HG03196 (cell line): Measurements from ENCODE around the gene KHSRP.
"Not testable (repeated sequence)": the region's sequence is repeated elsewhere in the genome, so short reads cannot be mapped to it uniquely, and the experiment has no call there.

Experiments used
- ATAC-seq: cut with Tn5 transposase; IDR thresholded peaks from one replicate; pipeline ENCODE4 v1.9.1; 2021; ENCODE audit not compliant: unreplicated experiment

KHSRP gene

DNA sequence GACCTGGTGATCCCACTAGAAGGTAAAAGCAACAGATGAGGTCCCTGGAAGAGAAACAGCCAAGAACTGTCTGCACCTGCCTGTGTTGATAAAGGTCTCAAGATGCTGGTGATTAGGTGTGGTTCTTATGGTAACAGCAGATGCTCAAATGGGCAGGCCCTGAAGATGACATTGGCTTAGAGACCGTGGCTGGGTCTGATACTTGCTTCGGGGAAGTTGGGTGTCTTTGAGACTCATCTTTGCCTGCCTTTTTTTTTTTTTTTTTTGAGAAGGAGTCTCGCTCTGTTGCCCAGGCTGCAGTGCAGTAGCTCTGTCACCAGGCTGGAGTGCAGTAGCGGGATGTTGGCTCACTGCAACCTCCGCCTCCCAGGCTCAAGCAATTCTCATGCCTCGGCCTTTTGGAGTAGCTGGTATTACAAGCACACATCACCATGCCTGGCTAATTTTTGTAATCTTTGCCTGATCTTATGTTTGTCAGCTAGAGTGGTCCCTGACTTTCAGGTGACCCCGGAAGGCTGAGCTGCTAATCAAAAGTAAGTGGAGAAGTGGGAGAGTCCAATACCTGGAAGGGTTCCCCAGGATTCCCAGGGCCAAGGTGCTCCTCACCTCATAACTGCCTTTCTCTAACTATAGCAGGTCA lies 27.1 kb upstream of the KHSRP start:
- no peak for ATAC-seq

DNA sequence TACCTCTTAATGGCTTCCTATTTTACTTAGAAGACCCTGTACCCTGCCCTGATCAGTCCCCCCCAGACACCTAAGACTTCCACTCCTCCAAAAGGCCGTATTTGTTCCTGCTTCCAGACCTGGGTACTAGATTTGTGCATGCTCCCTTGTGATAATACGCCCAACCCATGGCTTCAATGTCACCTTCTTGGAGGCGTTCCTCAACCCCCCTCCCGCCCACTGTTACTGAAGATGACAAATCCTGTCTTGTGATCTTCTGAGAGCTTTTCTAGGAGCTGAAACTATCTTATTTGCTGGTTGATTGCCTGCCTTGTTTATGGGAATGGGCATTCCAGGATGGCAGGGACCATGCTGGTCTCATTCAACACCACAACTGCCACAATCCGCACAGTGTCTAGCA lies 25.6 kb upstream of the KHSRP start:
- ATAC-seq: no peak

DNA sequence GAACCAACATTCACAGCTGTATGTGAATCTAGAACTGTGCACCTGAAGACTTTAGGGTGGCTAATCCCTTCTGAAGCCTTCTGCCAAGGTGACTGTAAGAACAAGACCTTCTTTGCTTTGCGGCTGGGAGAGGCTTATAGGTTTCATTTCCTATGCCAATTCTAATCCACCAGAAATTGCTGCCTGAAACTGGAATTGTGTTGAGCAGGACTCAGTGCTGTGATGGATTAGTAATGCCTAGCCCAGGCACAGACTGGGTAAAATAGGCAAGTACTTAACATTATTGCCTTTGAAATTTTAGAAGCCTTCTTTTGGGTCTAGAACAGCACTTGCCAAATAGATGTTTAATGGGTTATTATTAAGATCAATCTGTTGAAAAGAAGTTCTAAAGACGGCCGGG lies 23.4 kb upstream of the KHSRP start:
- no peak for ATAC-seq

DNA sequence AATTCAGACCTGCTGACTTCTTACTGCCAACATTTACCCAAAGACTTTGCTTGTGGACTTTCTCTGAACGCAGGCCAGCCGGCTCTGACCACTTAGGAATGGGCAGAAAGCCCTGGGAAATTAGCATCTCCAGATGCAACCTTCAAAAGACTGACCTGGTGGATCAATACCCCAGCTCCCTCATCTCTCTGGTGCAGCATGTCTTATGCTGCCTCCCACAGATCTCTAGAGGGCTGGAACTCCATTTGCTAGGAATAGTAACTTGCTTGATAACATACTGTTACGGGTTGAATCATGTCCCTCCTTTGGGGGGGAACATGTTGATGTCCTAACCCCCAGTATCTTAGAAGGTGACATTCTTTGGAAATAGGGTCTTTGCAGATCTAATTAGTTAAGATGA lies 21.8 kb upstream of the KHSRP start:
- ATAC-seq: no peak

DNA sequence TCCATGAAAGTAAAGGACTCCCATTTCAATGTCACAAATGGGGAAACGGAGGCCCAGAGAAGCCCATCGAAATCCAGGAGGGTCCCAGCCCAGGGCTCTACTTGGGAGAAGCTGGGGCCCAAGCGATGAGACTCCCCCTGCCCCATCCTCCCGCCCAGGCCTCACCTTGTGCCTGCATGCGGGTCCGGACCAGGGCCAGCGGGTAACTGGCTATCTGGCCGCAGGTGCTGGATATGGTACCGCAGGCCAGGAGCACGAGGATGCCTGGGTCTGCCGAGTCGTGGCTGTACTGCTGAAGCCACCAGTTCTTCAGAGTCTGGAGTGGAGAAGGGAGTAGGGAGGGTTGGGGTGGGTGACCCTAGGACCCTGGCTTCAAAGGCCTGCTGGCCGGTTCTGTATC lies 19.4 kb upstream of the KHSRP start:
- no peak for ATAC-seq

DNA sequence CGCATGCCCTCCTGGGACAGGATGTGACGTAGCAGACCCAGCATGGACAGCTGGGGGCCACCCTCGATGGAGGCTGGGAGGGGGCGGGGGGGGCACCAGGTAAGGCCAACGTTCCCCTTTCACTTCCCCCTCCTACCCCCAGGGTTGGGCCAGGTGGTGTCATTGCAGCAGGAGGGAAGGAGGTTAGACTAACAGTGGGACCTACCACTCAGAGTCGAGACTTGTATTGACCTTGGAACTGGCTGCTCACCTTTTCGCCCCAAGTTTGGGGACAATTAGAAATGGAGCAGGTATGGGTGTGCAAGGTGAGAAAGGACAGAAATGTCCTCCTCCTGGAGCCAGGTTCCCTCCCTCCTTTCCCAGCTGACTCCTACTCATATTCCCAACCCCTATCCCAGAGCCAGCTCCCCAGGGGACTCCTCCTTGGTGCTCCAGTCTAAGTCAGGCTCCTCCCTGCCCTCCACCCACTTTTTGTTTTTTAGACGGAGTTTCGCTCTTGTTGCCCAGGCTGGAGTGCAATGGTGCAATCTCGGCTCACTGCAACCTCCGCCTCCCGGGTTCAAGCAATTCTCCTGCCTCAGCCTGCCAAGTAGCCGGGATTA lies 17.6 kb upstream of the KHSRP start:
- ATAC-seq: no peak

DNA sequence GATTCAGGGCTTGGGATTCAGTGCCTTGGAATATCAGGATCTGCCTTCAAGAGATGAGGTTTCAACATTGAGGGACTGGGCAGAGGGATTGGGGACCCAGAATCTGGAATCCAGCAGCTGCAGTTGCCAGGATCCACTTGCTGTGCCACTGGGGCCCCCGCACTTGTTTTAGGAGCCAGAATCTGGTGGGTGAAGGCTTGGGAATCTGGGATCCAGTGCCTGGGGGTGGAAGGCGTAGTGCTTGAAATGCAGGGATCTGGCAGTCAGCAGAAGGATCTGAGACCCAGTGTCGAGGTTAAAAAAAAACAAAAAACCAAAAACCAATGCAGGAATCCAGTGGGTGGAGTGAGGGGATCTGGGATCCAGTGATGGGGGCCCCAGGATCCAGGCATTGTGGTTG lies 16.3 kb upstream of the KHSRP start:
- no peak for ATAC-seq

DNA sequence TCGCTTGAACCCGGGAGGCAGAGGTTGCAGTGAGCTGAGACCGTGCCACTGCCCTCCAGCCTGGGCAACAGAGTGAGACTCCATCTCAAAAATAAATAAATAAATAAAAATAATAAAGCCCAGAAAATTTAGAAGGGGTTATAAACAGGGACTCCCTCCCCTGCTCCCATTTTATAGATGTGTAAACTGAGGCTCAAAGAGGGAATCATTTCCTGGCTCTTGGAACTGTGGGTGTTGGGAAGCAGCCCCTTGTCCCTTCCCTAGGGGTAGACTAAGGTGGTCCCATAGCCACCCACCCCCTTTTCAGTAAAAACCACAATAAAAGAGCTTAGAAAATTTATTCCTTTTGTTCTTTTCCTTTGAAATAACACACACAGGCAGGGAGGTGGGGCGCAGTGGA lies 15.1 kb upstream of the KHSRP start:
- no peak for ATAC-seq

DNA sequence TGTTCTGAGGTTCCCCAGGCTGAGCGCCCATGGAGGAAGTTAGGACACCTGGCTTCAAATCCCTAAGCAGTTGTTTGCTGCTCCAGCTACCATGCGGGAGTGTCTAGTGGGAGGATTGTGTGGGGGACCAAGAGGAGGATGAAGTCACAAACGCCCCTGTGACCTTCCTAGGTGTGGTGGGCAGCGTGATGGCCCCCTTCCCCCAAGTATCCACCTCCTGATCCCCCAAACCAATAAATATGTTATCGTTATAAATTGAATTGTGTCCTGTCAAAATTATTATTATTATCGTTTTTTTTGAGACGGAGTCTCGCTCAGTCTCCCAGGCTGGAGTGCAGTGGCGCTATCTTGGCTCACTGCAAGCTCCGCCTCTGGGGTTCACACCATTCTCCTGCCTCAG lies 9.1 kb upstream of the KHSRP start, which contains the start of gene SLC25A41:
Gene SLC25A41 (minus strand): TSS at position 101 of the 400 bp plus-strand sequence. CDS start 70 bp downstream, at position 31.
- no peak for ATAC-seq

DNA sequence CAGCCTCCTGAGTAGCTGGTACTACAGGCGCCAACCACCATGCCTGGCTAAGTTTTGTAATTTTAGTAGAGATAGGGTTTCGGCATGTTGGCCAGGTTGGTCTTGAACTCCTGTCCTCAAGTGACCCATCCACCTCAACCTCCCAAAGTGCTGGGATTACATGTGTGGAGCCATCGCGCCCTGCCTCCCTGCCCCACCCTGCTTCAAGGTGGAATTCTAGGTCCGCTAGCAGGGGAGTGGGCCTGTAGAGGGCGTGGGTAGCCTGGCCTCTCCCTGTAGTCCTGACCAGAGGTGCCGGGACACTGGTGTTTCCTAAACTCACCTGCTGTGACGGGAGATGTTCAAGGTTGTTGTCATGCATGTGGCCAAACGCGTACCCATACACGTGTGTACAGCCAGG lies 8.6 kb upstream of the KHSRP start:
- ATAC-seq: no peak

DNA sequence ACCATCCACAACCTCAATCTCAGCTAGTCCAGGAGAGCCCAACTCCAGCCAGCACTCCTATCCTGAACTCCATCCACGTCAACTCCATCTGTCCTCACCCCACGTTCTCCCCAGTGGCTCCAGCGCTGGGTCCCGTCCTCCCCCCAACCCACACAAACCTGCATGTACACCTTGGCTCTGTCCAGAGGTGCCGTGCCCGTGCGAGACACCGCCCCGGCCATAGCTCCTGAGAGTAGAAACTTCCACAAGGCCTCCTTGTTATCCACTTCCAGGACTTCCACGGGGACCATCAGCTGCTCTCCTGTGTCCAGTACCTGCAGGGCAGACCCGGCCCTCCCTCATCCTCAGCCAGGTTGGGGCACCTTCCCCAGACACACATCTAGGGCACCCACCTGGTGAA lies 7.3 kb upstream of the KHSRP start:
- ATAC-seq: no peak

DNA sequence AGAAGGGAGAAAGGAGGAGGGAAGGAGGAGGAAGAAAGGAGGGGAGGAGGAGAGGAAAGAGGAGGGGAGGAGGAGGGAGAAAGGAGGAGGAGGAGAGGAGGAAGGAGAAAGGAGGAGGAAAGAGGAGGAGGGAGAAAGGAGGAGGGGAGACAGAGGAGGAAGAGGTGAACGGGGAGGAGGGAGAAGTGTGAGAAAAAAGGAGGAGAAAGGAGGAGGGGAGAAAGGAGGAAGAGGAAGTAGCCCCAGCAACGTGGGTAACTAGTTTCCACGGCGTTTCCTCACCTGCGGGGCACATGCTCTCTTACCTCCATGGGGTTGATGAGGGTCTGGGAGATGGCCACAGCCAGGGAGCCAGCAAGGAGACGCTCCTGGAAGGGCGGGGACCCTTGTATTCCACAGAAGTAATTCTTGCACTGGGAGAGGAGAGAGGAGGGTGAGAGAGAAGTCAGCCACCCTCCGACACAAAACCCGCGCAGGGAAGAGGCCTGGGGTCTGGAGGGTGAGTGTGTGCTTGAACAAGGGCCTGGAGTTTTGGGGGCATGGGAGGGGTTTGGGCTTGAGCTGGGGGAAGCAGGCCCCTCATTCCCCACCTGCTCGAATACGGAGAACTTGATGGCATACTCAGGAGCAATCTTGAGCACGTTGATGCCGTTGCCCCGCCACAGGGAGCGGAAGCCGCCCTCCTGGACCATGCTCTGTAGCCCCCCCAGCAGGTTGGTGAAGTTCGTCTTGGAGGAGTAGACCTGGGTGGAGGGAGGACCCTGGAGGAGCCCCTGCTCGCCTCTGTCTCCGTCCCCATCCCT lies 5.0 kb upstream of the KHSRP start:
- no peak for ATAC-seq

DNA sequence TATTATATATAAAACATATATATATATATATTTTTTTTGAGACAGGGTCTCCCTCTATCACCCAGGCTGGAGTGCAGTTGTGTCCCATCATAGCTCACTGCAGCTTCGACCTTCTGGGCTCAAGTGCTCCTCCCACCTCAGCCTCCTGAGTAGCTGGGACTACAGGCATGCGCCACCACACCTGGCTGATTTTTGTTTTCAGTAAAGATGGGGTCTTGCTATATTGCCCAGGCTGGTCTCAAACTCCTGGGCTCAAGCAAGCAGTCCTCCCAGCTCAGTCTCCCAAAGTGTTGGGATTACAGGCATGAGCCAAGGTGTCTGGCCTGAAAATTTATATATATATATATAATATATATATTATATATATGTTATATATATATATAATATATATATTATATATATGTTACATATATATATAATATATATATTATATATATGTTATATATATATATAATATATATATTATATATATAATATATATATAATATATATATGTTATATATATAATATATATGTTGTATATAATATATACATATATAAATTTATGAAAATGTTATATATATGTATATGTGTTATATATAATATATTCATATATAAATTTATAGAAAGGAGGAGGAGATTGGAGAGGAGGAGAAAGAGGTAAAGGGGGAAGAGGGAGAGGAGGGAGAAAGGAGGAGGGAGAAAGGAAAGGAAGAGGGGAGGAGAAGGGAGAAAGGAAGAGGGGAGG lies 4.2 kb upstream of the KHSRP start:
- not testable (repeated sequence) for ATAC-seq

DNA sequence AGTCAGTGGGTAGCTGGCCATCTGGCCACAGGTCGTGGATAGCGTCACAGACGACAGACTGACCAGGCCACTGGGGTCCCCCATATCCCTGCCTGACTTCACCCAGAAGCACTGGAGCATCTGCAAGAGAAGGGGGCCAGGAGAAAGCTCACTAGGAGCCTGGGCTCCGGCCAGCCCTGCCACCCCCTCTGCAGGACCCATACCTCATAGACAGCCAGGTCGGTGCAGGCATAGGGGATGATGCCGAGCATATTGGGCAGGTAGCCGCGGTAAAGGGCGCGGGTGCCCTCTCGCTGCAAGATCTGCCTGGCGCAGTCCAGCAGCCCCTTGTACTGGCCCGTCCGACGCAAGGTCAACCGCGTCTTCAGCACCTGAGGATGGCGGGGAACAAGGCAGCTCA lies 2.5 kb upstream of the KHSRP start:
- ATAC-seq: no peak

DNA sequence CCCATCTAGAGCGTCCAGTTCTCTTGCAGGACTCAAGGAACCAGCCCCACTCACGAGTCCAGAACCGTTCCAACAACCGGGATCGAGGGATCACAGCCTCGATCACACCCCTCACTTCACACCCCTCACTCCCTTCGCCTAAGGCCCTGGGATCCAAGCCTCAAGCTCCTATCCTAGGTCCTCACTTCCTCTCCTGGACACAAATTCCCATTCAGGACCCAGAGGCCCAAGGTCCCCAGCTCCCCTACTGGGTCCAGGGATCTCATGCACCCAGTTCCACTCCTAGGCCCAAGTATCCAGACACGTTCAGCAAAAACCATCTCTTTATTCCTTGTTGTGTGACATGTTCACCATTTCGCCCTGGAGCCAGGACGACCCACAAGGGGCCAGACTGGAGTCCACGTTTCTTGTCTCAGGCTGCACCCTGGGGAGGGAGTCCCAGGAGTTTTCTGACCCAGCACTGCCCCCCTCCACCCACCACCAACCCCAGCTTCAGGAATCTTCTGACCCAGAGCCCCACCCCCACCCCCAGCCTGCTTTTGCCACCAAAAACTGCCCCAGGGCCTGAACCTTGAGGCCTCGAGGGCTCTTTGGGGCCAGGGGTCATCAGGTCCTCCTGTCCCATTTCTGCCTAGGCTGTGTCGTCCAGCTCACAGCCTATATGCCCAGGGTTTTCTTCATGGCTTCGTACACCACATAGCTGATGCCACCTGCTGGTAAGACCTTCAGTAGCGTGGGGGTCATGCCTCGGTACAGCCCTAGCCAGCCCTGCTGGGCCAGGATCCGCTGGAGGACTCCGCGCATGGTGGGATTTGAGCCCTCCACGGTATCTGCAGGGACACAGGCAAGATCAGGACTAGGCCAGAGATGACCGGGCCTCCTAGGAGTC lies 1.4 kb upstream of the KHSRP start:
- no peak for ATAC-seq

DNA sequence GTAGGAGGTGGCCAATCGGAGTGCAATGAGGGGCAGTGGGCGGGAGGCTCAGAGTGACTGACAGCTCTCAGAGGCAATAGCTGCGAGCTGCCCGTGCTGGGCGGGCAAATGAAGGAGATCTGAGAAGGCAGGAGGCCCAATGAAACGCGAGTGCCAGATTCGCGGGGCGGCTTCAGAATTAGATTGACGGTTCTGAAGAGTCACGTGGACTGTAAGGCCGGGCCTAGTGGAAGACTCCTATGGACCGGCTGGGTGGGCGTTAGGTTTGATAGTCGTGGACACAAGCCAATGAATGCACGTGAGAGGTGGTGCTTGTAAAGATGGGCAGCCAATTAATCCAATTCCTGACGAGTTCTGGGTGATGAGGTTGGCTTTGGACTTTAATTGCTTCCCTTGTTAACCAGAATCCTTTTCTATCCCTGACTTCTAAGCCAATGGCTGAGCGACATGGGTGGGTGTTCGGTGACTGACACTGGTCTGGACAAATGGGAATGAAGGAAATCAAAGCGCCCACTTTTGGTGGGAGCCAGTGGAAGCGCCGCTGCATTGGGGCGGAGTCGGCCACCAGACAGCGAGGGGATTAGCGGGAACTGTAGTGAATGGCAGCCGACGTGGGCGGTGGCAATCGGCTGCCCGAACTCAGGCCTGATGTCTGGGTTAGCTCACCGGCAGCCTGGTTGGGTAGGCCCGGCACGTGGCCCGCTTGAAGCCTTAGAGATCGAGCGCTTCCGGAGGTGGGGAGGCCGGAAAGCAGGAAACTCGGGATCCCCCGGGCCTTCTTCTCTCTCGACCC lies 524 bp upstream of the KHSRP start:
- ATAC-seq: peak; percentile 84

DNA sequence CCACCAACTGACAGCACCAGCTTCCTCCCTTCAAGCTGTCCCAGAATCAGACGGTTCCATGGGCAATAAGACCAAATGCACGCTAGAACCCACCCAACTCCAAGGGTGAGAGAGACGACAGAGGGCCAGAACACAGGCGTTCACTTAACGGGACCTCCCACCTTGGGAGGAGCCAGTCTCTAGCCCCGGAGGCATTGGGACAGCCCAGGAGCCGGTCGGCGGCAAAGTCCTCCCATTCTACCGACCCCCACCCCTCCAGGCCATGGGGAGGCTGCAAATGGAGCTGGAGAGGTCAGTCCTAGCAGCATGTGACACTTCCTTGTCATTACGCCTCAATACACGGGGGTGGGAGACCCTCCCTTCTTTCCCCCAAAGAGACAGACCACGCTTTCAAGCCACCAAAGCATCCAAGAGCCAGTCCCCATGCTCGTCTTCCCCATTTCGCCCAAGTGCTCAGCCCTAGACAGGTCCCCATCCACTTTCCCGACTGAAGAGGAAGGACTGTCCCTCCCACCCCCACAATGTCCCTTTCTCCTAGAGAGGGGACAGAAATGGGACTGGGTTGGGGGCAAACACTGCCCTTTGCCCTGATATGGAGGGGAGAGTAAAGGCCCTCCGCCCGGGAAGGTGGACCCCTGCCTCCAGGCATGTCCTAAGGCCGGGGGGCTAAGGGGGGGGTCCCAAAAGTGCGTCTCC lies 964 bp downstream of the KHSRP start:
- ATAC-seq: no peak

DNA sequence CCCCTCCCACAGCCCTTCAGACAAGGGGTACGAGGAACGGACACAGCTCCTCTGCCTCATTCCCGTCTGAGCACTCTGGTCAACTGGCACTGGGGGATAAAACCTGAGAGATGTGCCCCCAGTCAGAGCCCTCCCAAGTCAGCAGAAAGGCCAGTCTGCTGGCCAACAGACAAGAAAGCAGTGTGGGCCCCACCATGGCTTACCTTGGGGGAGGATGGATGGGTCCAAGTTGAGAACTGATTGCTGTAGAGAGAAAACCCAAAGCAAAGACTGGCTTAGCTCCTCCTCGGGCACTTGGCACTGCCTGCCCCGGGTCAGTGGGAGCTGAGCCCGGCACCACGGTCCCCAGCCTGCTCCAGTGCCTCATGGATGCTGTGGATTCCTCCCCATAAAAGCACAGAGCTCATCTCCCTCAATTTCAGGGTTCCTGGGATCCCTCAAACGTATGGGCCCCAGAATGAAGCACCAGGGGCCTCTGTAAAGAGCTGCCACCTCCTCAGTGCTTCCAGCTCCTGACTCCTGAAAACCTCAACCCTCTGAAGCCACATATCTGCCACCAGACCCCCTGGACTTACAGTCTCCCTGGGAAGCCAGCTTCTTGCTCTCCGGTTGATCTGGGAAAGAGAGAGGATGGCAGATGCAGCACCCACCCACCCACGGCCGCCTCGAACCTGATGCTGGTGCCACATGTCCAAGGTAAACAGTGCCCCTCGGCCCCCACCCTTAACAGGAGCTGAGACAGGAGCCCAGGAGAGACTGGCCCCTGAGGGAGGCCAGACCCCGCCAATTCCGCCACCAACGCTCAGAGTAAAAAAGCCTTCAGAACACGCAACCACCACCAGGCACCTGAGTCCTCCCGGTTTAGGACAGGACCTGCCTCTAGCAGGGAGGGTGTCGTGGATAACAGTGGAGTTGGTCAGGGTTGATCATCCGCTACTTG lies 3.3 kb downstream of the KHSRP start:
- no peak for ATAC-seq
